Caco-2 (cell line): Measurements from ENCODE around the gene FLACC1. TPM values are rescaled to one million over a fixed set of nuclear protein-coding genes. Genes with fewer than 3 reads are reported as not detected.

Experiments used
- BruUV-seq: library from RNA; stranded (reverse); fragments of 400-500 nt; replicated peaks from 2 replicates; lab custom pipeline; 2021; lab: Mats Ljungman, UMichigan
- CTCF ChIA-PET: fragments of 300-600 bp; sonication (Branson Sonifier 250); formaldehyde crosslinking; loops from one replicate; lab custom pipeline; 2022; ENCODE audit warnings: antibody characterized with exemption; lab: Charles Lee
- POLR2A ChIA-PET: fragments of 300-600 bp; sonication (Branson Sonifier 250); formaldehyde crosslinking; loops from one replicate; lab custom pipeline; 2022; ENCODE audit warnings: antibody characterized with exemption; lab: Charles Lee
- DNase-seq, 2 experiments: peaks; one replicate each; pipeline versions ENCODE4 v3.0.0 to v3.0.0-alpha.2; 2020 to 2022
- H3K27me3 ChIP-seq: replicated peaks from 2 replicates; pipeline ENCODE4 v1.6.0; 2011; ENCODE audit warnings: low read length; ENCODE audit not compliant: control insufficient read depth, insufficient read depth
- H3K36me3 ChIP-seq: 2 replicates; pipeline ENCODE4 v1.5.1; 2011; ENCODE audit warnings: low read length; ENCODE audit not compliant: control insufficient read depth, insufficient read depth
- H3K4me1 ChIP-seq: fragments of 250-450 bp; sonication (Bioruptor Pico); 2 replicates; pipeline ENCODE4 v1.5.1; 2020; ENCODE audit warnings: mild to moderate bottlenecking
- H3K4me3 ChIP-seq: 2 replicates; pipeline ENCODE4 v1.5.1; 2011; ENCODE audit warnings: low read depth, mild to moderate bottlenecking, control low read depth, low read length
- H3K9me3 ChIP-seq: fragments of 250-450 bp; sonication (Bioruptor Pico); 2 replicates; pipeline ENCODE4 v1.5.1; 2020; ENCODE audit warnings: mild to moderate bottlenecking, moderate library complexity
- H3K27ac Mint-ChIP-seq: one replicate; pipeline ENCODE4 v1.8.0; 2022; ENCODE audit warnings: mixed read lengths; ENCODE audit not compliant: unreplicated experiment
- H3K27me3 Mint-ChIP-seq: one replicate; pipeline ENCODE4 v1.8.0; 2022; ENCODE audit warnings: mixed read lengths; ENCODE audit not compliant: insufficient read depth, unreplicated experiment
- H3K36me3 Mint-ChIP-seq: one replicate; pipeline ENCODE4 v1.8.0; 2022; ENCODE audit warnings: mild to moderate bottlenecking, mixed read lengths; ENCODE audit not compliant: insufficient read depth, unreplicated experiment
- H3K4me1 Mint-ChIP-seq: one replicate; pipeline ENCODE4 v1.8.0; 2022; ENCODE audit warnings: low read depth, mixed read lengths; ENCODE audit not compliant: unreplicated experiment
- H3K4me3 Mint-ChIP-seq: one replicate; pipeline ENCODE4 v1.8.0; 2022; ENCODE audit warnings: mild to moderate bottlenecking, moderate library complexity, mixed read lengths; ENCODE audit not compliant: unreplicated experiment
- H3K9me3 Mint-ChIP-seq: one replicate; pipeline ENCODE4 v1.8.0; 2022; ENCODE audit warnings: mixed read lengths; ENCODE audit not compliant: unreplicated experiment
- intact Hi-C: fragments of 100-400 bp; cut with micrococcal nuclease; formaldehyde crosslinking; loops from one replicate; pipeline ENCODE4 v1.10.0; 2022; ENCODE audit not compliant: unreplicated experiment
- total RNA-seq: library from RNA; stranded (reverse); gene quantifications from 2 replicates; pipeline ENCODE4 v1.2.3, GENCODE V29; 2022
- TF ChIP-seq, protein P1 (sequence below), 2 experiments: fragments of 200-600 bp in 1 of 2; IDR thresholded peaks; 1 replicate in 1 of 2; 2 replicates in 1 of 2; pipeline versions ENCODE4 v1.5.1 to v1.8.0; 2011 to 2022; ENCODE audit warnings: antibody characterized with exemption in 1 of 2, control low read depth in 1 of 2, inconsistent platforms in 1 of 2, low read depth in 1 of 2, low read length in 1 of 2, mild to moderate bottlenecking in 1 of 2, moderate library complexity in 1 of 2; ENCODE audit not compliant: insufficient read depth in 1 of 2, severe bottlenecking in 1 of 2, unreplicated experiment in 1 of 2

The FLACC1 gene
- total RNA-seq, 1 experiment from 2014 or later = 0.86 TPM

DNA sequence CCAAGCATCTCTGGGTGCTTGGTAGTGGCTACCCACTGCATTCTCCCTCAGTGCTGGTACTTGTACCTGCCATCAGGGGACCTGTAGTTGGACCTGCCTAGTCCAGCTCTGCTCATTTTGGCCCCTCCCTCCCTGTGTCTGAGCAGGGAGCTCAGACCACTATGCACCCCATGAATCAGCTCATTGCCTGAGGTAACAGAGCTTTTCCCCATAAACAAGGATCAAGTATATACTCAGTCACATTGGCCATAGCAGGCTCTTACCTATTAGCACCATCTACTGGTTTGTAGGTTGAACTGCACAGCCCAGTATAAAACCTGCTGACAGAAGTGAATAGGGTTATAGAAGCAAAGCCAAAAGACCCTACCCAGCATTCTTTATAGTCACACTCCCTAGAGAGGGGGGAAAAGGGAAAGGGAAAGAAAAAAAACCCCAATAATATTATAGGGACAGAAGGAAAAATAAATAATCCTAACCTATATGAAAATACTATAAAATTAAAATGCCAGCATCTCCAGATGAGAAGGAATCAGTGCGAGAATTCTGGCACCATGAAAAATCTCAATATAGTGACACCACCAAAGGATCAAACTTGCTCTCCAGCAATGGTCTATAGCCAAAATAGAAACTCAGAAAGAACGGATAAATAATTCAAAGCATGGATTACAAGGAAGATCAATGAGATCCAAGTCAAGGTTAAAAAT lies 6.9 kb upstream of the FLACC1 start:
- Mint-ChIP-seq H3K27me3 (no peaks in the 10 kb centered on the region), H3K27ac (no peak overlapping the region), H3K4me3 (no peak overlapping the region), H3K36me3 (no peaks in the 10 kb centered on the region), H3K4me1 (no peaks in the 10 kb centered on the region), H3K9me3 (peaks cover 12% of the 10 kb centered on the region)
- POLR2A ChIA-PET = no interaction called here
- intact Hi-C loops = loop anchor here (1.0 to 5.0 kb wide), 3 partner anchors 107 to 181 kb away; partner anchors contain the start of gene CASP10
- no peaks in the 10 kb centered on the region for H3K4me1 ChIP-seq
- no TSS peak for BruUV-seq
- DNase-seq = peak in 1 of 2 experiments; percentile 40
- CTCF ChIA-PET = interaction anchor here (0.6 to 1.0 kb wide), 6 partner anchors 11 to 181 kb away, joined by 3 to 8 read pairs (median 4); partner anchors contain the start of gene CASP10
- H3K36me3 ChIP-seq = peaks cover 1% of the 10 kb centered on the region; the same call in 1 of the 2 replicates
- no peaks in the 10 kb centered on the region for H3K27me3 ChIP-seq
- H3K9me3 ChIP-seq = peaks cover 9% of the 10 kb centered on the region
- no peak overlapping the region for H3K4me3 ChIP-seq
- TF ChIP-seq, protein P1, sequence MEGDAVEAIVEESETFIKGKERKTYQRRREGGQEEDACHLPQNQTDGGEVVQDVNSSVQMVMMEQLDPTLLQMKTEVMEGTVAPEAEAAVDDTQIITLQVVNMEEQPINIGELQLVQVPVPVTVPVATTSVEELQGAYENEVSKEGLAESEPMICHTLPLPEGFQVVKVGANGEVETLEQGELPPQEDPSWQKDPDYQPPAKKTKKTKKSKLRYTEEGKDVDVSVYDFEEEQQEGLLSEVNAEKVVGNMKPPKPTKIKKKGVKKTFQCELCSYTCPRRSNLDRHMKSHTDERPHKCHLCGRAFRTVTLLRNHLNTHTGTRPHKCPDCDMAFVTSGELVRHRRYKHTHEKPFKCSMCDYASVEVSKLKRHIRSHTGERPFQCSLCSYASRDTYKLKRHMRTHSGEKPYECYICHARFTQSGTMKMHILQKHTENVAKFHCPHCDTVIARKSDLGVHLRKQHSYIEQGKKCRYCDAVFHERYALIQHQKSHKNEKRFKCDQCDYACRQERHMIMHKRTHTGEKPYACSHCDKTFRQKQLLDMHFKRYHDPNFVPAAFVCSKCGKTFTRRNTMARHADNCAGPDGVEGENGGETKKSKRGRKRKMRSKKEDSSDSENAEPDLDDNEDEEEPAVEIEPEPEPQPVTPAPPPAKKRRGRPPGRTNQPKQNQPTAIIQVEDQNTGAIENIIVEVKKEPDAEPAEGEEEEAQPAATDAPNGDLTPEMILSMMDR (IDR thresholded peaks at IDR 0.05; ENCODE audit: insufficient read depth in 1 of 2, low read depth in 1 of 2, low read length in 1 of 2, severe bottlenecking in 1 of 2, unreplicated experiment in 1 of 2) = peak; percentile 76 to 78

DNA sequence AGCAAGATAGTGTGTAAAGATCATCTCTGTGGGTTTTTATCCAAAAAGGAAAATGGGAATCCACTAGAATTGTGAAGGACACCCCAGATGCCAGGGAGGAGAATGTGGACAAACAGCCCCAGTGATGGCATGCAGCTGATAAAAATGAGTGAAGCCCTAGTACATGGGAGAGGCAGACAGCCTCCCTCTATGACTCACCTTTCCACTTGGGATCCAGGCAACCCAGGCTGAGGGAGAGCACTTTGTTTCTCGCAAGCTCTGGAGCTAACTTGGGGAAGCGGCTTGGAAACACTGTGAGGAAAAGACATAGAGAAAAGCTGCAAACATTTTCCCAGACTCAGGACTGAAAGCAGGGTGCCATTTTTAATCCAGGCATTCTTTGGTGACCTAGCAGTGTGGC lies 5.3 kb upstream of the FLACC1 start:
- peaks cover 1% of the 10 kb centered on the region; the same call in 1 of the 2 replicates for H3K36me3 ChIP-seq
- Mint-ChIP-seq H3K36me3 (no peaks in the 10 kb centered on the region), H3K27me3 (no peaks in the 10 kb centered on the region), H3K9me3 (peaks cover 12% of the 10 kb centered on the region), H3K27ac (no peak overlapping the region), H3K4me1 (no peaks in the 10 kb centered on the region), H3K4me3 (no peak overlapping the region)
- DNase-seq = no peak
- POLR2A ChIA-PET = no interaction called here
- TF ChIP-seq, protein P1 (IDR thresholded peaks at IDR 0.05; ENCODE audit: insufficient read depth in 1 of 2, low read depth in 1 of 2, low read length in 1 of 2, severe bottlenecking in 1 of 2, unreplicated experiment in 1 of 2) = no peak
- H3K9me3 ChIP-seq = peaks cover 9% of the 10 kb centered on the region
- CTCF ChIA-PET = no interaction called here
- intact Hi-C loops = loop anchor here (5.0 kb wide), 1 partner anchor 105 kb away; no protein-coding TSS in a partner anchor
- no peaks in the 10 kb centered on the region for H3K4me1 ChIP-seq
- no peak overlapping the region for H3K4me3 ChIP-seq
- H3K27me3 ChIP-seq = no peaks in the 10 kb centered on the region
- BruUV-seq = no TSS peak

DNA sequence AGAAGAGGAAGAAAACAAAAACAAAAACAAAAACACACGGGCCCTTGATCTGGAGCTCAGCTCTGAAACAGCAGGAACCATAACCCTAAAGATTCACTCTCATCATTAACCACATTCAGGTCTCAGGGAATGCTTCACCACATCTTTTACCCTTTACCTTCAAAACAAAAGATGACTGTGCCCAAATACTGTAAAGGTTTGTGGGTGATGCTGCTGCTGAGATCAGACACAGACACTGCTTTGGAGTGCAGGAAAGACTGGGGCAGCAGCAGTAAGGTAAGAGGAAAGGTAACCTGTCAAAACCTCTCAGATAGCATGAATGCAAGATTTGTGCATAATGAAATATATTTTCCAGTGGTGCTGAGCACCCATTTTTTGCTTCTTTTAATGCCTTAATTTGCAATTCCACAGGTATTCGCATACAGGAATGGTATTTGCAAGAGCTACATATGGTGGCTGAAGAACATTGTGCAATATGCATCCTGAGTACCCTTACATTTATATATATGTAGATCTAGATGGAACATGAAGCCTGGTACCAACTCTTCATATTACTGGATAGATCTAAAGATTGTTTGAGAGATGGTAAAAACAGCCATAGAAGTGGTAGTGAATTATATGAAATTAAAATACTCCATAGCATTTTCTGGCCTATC lies 4.1 kb upstream of the FLACC1 start:
- peaks cover 3% of the 10 kb centered on the region; the same call in 1 of the 2 replicates for H3K9me3 ChIP-seq
- Mint-ChIP-seq H3K4me1 (no peaks in the 10 kb centered on the region), H3K9me3 (peaks cover 12% of the 10 kb centered on the region), H3K27me3 (no peaks in the 10 kb centered on the region), H3K27ac (no peak overlapping the region), H3K36me3 (no peaks in the 10 kb centered on the region), H3K4me3 (no peak overlapping the region)
- intact Hi-C loops = loop anchor here (5.0 kb wide), 1 partner anchor 104 kb away; no protein-coding TSS in a partner anchor
- H3K27me3 ChIP-seq = no peaks in the 10 kb centered on the region
- H3K4me3 ChIP-seq = no peak overlapping the region
- TF ChIP-seq, protein P1 (IDR thresholded peaks at IDR 0.05; ENCODE audit: insufficient read depth in 1 of 2, low read depth in 1 of 2, low read length in 1 of 2, severe bottlenecking in 1 of 2, unreplicated experiment in 1 of 2) = no peak
- ChIA-PET CTCF (no interaction called here), POLR2A (no interaction called here)
- no TSS peak for BruUV-seq
- no peaks in the 10 kb centered on the region for H3K4me1 ChIP-seq
- DNase-seq = no peak
- peaks cover 1% of the 10 kb centered on the region; the same call in 1 of the 2 replicates for H3K36me3 ChIP-seq
